Uterus (tissue), 4 donors: Measurements from ENCODE around the gene FDX1. TPM values are rescaled to one million over a fixed set of nuclear protein-coding genes. Genes with fewer than 3 reads are reported as not detected.
A peak's percentile ranks its signal among the peaks of the same experiment; 100 is the strongest.

Experiments
- DNase-seq, 2 donors: peaks; one replicate each; pipeline ENCODE4 v3.0.0-alpha.2; 2019 to 2020
- H3K27ac ChIP-seq, 2 donors: fragments of 200-600 bp; sonication (generic); 1 replicate in 1 of 2; 2 replicates in 1 of 2; pipeline ENCODE4 v1.5.1; 2016 to 2018
- H3K27me3 ChIP-seq, 2 donors: fragments of 200-600 bp; sonication (generic); one replicate each; pipeline ENCODE4 v1.5.1; 2018 to 2019; ENCODE audit warnings: control low read depth in 1 of 2
- H3K36me3 ChIP-seq, 2 donors: fragments of 200-600 bp; sonication (generic); one replicate each; pipeline ENCODE4 v1.5.1; 2019; ENCODE audit warnings: control low read depth in 1 of 2
- H3K4me1 ChIP-seq, 2 donors: fragments of 200-600 bp; sonication (generic); one replicate each; pipeline ENCODE4 v1.5.1; 2018 to 2019; ENCODE audit warnings: control low read depth in 1 of 2
- H3K4me3 ChIP-seq, 2 donors: fragments of 200-600 bp; sonication (generic); 1 replicate in 1 of 2; 2 replicates in 1 of 2; pipeline ENCODE4 v1.5.1; 2018 to 2019; ENCODE audit warnings: mild to moderate bottlenecking in 1 of 2
- H3K9me3 ChIP-seq, 2 donors: fragments of 200-600 bp; sonication (generic); one replicate each; pipeline ENCODE4 v1.5.1; 2019; ENCODE audit warnings: control low read depth in 1 of 2
- POLR2A ChIP-seq, 2 donors: fragments of 450-650 bp; IDR thresholded peaks; one replicate each; pipeline ENCODE4 v1.6.1; 2016; ENCODE audit warnings: antibody characterized with exemption in 2 of 2, mild to moderate bottlenecking in 1 of 2, moderate library complexity in 1 of 2
- intact Hi-C: fragments of 100-400 bp; cut with DNase I; formaldehyde crosslinking; loops from one replicate; pipeline ENCODE4 v1.15.1; 2023; ENCODE audit warnings: low total_unique reads
- total RNA-seq, 4 donors: library from RNA; depleted of rRNA in 3 of 4; stranded (reverse); fragments of >200 nt in 3 of 4; gene quantifications; one replicate each; pipeline versions ENCODE4 v1.1.0 to v1.2.4, GENCODE V29; 2014 to 2023
- TF ChIP-seq, protein P1 (sequence below), 4 experiments: fragments of 200-600 bp in 2 of 4; fragments of 450-650 bp in 2 of 4; sonication (generic) in 2 of 4; IDR thresholded peaks; one replicate each; pipeline ENCODE4 v1.5.1; 2016 to 2019; ENCODE audit warnings: antibody characterized with exemption in 4 of 4, mild to moderate bottlenecking in 2 of 4, moderate library complexity in 1 of 4
- donor health status: DM: yes; HTN: yes; CAD: no.

The FDX1 gene
- total RNA-seq, 4 donors from 2014 or later: 0.77 to 26.5 (median 15.4) TPM

DNA sequence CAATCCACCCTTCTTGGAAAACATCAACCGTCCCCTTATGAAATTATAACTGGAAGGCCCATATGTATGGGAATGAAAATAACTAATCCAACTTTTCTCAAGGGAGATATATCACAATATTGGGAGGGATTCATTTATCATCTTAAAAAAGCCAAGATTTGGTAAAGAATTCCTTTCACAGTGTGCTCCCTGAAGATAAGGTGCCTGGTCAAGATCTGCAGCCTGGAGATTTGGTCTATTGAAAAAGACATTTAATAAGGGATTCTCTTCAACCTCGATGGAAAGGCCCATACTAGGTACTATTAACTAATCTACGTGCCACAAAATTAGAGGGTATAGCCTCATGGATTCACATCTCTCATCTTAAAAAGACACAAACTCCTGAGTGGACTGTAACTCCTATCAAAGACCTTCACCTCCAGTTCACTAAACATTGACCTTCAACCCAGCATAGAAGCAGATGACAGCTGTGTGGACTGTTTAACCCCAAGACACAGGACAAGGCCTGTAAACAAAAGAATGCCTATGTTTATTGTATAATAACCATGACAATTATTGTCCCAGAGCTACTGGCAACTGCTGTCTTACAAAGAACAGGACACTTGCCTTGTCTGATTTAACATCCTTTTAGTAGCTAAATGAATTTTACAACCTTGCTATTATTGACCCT is 4.8 kb upstream of the FDX1 start:
- Histone ChIP-seq H3K27ac (no peak overlapping the region), H3K36me3 (no peaks in the 10 kb centered on the region), H3K9me3 (no peaks in the 10 kb centered on the region), H3K27me3 (no peaks in the 10 kb centered on the region), H3K4me1 (no peaks in the 10 kb centered on the region), H3K4me3 (no peak overlapping the region)
- DNase-seq: no peak
- intact Hi-C loops: no loop called here
- TF ChIP-seq, protein P1, sequence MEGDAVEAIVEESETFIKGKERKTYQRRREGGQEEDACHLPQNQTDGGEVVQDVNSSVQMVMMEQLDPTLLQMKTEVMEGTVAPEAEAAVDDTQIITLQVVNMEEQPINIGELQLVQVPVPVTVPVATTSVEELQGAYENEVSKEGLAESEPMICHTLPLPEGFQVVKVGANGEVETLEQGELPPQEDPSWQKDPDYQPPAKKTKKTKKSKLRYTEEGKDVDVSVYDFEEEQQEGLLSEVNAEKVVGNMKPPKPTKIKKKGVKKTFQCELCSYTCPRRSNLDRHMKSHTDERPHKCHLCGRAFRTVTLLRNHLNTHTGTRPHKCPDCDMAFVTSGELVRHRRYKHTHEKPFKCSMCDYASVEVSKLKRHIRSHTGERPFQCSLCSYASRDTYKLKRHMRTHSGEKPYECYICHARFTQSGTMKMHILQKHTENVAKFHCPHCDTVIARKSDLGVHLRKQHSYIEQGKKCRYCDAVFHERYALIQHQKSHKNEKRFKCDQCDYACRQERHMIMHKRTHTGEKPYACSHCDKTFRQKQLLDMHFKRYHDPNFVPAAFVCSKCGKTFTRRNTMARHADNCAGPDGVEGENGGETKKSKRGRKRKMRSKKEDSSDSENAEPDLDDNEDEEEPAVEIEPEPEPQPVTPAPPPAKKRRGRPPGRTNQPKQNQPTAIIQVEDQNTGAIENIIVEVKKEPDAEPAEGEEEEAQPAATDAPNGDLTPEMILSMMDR (IDR thresholded peaks at IDR 0.05): no peak
- no peak for TF ChIP-seq POLR2A (IDR thresholded peaks at IDR 0.05)

DNA sequence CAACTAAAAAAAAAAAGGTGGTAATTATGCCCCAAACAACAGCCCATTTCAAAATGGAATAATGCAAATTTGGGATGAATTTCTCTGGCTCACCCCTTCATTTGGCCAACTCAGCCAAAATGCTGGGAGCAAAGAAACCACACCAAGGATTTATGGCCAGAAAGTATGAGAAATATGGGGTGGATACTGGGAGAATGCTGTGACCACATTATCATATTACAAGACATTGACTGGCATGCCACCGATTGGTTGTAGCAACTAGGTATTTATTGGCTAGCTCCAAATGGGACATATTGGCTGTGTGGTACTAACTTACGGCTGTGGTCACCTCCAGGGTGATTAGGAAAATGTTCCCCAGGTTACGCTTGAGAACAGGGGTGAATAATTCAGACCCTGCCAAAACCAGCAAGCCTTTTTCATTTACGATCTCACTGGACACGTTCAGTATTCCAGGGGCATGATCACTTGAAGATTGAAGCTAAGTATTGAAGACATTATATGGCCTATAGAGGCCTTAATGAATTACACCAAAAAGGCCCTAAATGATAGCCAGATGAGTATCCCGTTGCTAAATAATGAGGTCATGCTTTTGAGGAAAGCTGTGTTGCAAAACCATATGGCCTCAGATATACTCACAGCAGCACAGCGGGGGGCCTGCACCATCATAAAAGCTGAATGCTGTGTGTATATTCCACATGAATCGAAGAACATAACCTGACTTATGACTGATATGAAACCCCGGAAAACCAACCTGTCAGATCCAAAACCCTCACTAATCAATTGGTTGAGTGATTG is 3.8 kb upstream of the FDX1 start:
- Histone ChIP-seq H3K27me3 (no peaks in the 10 kb centered on the region), H3K4me1 (no peaks in the 10 kb centered on the region), H3K4me3 (no peak overlapping the region), H3K36me3 (no peaks in the 10 kb centered on the region), H3K9me3 (no peaks in the 10 kb centered on the region), H3K27ac (no peak overlapping the region)
- intact Hi-C loops: no loop called here
- TF ChIP-seq POLR2A (IDR thresholded peaks at IDR 0.05): no peak
- TF ChIP-seq, protein P1 (IDR thresholded peaks at IDR 0.05): no peak
- DNase-seq: no peak

DNA sequence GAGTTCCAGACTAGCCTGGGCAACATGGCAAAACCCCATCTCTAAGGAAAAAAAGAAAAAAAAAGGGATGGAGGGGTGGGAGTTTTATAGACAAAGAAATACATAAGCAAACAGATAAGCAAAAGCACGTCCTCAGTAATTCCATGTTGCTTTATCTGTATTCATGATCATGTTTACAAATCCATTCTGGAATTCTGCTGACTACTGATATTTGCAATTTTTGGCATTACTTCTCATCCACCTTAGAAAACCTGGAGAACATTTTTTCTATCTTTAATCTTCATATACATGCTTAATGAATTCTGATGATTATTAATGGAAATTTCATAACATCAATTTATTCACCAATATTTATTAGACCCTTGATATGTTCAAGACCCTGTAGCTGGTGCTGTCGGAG is 1.7 kb upstream of the FDX1 start:
- Histone ChIP-seq H3K4me1 (no peaks in the 10 kb centered on the region), H3K27ac (no peak overlapping the region), H3K9me3 (no peaks in the 10 kb centered on the region), H3K27me3 (no peaks in the 10 kb centered on the region), H3K36me3 (no peaks in the 10 kb centered on the region), H3K4me3 (no peak overlapping the region)
- intact Hi-C loops: no loop called here
- TF ChIP-seq POLR2A (IDR thresholded peaks at IDR 0.05): no peak
- TF ChIP-seq, protein P1 (IDR thresholded peaks at IDR 0.05): no peak
- DNase-seq: no peak

- DNase-seq: no peak
- Histone ChIP-seq H3K36me3 (no peaks in the 10 kb centered on the region), H3K9me3 (no peaks in the 10 kb centered on the region), H3K4me1 (no peaks in the 10 kb centered on the region), H3K4me3 (peak overlapping the region; percentile 70), H3K27me3 (no peaks in the 10 kb centered on the region), H3K27ac (peak overlapping the region; percentile 91 to 97)
- TF ChIP-seq POLR2A (IDR thresholded peaks at IDR 0.05): no peak
- TF ChIP-seq, protein P1 (IDR thresholded peaks at IDR 0.05): no peak
- intact Hi-C loops: no loop called here
Measured at GRCh38 chr11:110428956-110429730, 605 bp upstream of the FDX1 start.
